Measurements from ENCODE around the gene RNF215.

DNA sequence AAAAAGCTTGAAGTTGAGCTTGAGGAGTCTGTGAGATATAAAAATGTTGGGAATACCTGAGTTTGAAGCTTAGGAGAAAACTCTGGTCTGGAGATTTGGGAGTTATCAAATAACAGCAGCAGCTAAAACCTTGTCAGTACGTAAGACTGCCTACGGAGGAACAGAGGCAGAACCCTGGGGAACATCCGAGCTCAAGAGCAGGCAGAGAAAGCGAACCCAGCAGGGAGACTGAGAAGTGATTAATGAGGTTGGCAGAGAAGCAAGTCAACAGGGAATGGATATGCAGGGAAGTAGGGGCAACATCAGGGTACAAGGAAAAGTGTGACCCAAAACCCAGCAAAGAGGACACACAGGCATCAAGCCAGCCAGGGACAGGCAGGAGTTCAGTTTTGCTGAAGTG, 25.8 kb upstream of the RNF215 start:
- TF ChIP-seq, protein P1, sequence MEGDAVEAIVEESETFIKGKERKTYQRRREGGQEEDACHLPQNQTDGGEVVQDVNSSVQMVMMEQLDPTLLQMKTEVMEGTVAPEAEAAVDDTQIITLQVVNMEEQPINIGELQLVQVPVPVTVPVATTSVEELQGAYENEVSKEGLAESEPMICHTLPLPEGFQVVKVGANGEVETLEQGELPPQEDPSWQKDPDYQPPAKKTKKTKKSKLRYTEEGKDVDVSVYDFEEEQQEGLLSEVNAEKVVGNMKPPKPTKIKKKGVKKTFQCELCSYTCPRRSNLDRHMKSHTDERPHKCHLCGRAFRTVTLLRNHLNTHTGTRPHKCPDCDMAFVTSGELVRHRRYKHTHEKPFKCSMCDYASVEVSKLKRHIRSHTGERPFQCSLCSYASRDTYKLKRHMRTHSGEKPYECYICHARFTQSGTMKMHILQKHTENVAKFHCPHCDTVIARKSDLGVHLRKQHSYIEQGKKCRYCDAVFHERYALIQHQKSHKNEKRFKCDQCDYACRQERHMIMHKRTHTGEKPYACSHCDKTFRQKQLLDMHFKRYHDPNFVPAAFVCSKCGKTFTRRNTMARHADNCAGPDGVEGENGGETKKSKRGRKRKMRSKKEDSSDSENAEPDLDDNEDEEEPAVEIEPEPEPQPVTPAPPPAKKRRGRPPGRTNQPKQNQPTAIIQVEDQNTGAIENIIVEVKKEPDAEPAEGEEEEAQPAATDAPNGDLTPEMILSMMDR (conservative IDR thresholded peaks at IDR 0.05), result no peak
- no peak for TF ChIP-seq EZH2 (IDR thresholded peaks at IDR 0.05; ENCODE audit: low read depth)
